Ovary (tissue), 3 donors: ENCODE results near the gene TYW1.

ENCODE experiments used
- EP300 ChIP-seq: sonication (generic); formaldehyde crosslinking; IDR thresholded peaks from one replicate; pipeline ENCODE4 v1.6.1; 2017; ENCODE audit warnings: antibody characterized with exemption
- TF ChIP-seq, protein P1 (sequence below), 3 donors: fragments of 450-650 bp in 2 of 3; fragments of 200-600 bp in 1 of 3; IDR thresholded peaks; one replicate each; pipeline versions ENCODE4 v1.5.1 to v1.8.0; 2016 to 2022; ENCODE audit warnings: antibody characterized with exemption in 3 of 3, mild to moderate bottlenecking in 1 of 3
- donor health status: DM: no; HTN: no; CAD: no.

DNA sequence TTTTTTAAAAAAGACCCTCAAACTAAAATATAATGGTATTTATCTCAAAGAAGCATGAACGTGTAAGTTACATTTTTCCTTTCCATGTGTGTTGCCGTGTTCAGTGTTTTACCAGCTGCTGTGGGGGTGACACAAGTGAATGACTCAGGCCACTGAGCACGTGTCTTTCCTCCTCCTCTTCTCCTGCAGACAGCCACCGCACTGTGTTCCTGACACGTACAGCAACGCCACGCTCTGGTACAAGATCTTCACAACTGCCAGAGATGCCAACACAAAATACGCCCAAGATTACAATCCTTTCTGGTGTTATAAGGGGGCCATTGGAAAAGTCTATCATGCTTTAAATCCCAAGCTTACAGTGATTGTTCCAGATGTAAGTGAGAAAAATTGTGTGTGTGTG, 45.9 kb upstream of the TYW1 start:
- no peak for TF ChIP-seq EP300
- TF ChIP-seq, protein P1, sequence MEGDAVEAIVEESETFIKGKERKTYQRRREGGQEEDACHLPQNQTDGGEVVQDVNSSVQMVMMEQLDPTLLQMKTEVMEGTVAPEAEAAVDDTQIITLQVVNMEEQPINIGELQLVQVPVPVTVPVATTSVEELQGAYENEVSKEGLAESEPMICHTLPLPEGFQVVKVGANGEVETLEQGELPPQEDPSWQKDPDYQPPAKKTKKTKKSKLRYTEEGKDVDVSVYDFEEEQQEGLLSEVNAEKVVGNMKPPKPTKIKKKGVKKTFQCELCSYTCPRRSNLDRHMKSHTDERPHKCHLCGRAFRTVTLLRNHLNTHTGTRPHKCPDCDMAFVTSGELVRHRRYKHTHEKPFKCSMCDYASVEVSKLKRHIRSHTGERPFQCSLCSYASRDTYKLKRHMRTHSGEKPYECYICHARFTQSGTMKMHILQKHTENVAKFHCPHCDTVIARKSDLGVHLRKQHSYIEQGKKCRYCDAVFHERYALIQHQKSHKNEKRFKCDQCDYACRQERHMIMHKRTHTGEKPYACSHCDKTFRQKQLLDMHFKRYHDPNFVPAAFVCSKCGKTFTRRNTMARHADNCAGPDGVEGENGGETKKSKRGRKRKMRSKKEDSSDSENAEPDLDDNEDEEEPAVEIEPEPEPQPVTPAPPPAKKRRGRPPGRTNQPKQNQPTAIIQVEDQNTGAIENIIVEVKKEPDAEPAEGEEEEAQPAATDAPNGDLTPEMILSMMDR (IDR thresholded peaks at IDR 0.05), result no peak
